ENCODE data around the gene CORO7.

DNA sequence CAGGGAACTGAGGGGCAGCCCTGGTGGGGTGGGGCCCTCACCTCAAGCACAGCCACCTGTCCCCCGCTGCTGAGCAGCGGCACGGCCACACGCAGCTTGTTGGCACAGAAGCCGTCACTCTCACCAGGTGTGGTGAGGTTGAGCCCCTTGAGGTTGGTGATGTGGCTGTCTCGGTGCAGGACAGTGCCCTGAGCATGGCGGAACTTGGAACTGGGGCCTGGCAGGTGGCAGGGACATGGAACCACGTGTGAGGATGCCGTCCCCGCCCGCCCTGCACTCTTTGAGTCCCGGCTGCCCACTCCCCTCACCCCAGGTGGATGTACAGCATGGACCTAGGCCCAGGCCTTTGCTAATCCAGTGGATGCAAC lies 54.5 kb downstream of the CORO7 start:
- TF ChIP-seq, protein P1, sequence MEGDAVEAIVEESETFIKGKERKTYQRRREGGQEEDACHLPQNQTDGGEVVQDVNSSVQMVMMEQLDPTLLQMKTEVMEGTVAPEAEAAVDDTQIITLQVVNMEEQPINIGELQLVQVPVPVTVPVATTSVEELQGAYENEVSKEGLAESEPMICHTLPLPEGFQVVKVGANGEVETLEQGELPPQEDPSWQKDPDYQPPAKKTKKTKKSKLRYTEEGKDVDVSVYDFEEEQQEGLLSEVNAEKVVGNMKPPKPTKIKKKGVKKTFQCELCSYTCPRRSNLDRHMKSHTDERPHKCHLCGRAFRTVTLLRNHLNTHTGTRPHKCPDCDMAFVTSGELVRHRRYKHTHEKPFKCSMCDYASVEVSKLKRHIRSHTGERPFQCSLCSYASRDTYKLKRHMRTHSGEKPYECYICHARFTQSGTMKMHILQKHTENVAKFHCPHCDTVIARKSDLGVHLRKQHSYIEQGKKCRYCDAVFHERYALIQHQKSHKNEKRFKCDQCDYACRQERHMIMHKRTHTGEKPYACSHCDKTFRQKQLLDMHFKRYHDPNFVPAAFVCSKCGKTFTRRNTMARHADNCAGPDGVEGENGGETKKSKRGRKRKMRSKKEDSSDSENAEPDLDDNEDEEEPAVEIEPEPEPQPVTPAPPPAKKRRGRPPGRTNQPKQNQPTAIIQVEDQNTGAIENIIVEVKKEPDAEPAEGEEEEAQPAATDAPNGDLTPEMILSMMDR (IDR thresholded peaks at IDR 0.05), result no peak
- no peak for TF ChIP-seq POLR2A (IDR thresholded peaks at IDR 0.05)
